Mesothelial cell of epicardium (in vitro differentiated cells): Measurements from ENCODE around the gene ABCC4. TPM values are rescaled to one million over a fixed set of nuclear protein-coding genes. Genes with fewer than 3 reads are reported as not detected.

Experiments used
- DNase-seq, 2 experiments: peaks; one replicate each; pipeline ENCODE4 v3.0.0; 2021; ENCODE audit warnings: low spot score in 2 of 2; ENCODE audit not compliant: unreplicated experiment in 2 of 2
- H3K27ac Mint-ChIP-seq: 2 replicates; pipeline ENCODE4 v1.8.0; 2021; ENCODE audit warnings: mixed read lengths
- H3K27me3 Mint-ChIP-seq: 2 replicates; pipeline ENCODE4 v1.8.0; 2021; ENCODE audit warnings: low read depth, mixed read lengths
- H3K36me3 Mint-ChIP-seq: 2 replicates; pipeline ENCODE4 v1.8.0; 2021; ENCODE audit warnings: mixed read lengths
- H3K4me1 Mint-ChIP-seq: 2 replicates; pipeline ENCODE4 v1.8.0; 2021; ENCODE audit warnings: mixed read lengths
- H3K4me3 Mint-ChIP-seq: 2 replicates; pipeline ENCODE4 v1.8.0; 2021; ENCODE audit warnings: mild to moderate bottlenecking, moderate library complexity, mixed read lengths
- H3K9me3 Mint-ChIP-seq: 2 replicates; pipeline ENCODE4 v1.8.0; 2021; ENCODE audit warnings: mixed read lengths
- CTCF ChIP-seq: fragments of 200-600 bp; sonication (generic); IDR thresholded peaks from one replicate; pipeline ENCODE4 v1.5.0; 2021; ENCODE audit warnings: antibody characterized with exemption; ENCODE audit not compliant: unreplicated experiment
- total RNA-seq: library from RNA; stranded (reverse); gene quantifications from 3 replicates; pipeline ENCODE4 v1.2.1, GENCODE V29; 2021

Gene ABCC4
- total RNA-seq, 1 donor from 2014 or later, result 7.7 TPM

GRCh38 chr13:95307507-95307906 is 6.3 kb upstream of the ABCC4 start:
- Mint-ChIP-seq H3K36me3 (no peaks in the 10 kb centered on the region), H3K27me3 (peaks cover 18% of the 10 kb centered on the region), H3K4me3 (no peak overlapping the region), H3K27ac (no peak overlapping the region), H3K4me1 (no peaks in the 10 kb centered on the region), H3K9me3 (peaks cover 9% of the 10 kb centered on the region)
- DNase-seq, result no peak
- no peak for TF ChIP-seq CTCF

- Mint-ChIP-seq H3K27ac (no peak overlapping the region), H3K4me3 (no peak overlapping the region), H3K9me3 (peaks cover 2% of the 10 kb centered on the region), H3K36me3 (no peaks in the 10 kb centered on the region), H3K4me1 (peaks cover 8% of the 10 kb centered on the region), H3K27me3 (peaks cover 30% of the 10 kb centered on the region)
- DNase-seq, result no peak
- no peak for TF ChIP-seq CTCF
Measured at GRCh38 chr13:95304453-95304852, 3.2 kb upstream of the ABCC4 start.

GRCh38 chr13:95301968-95302393 is 730 bp upstream of the ABCC4 start:
- no peak overlapping the region for H3K27ac Mint-ChIP-seq
- H3K4me3 Mint-ChIP-seq, result peak overlapping the region; percentile 67
- TF ChIP-seq CTCF, result no peak
- no peak for DNase-seq
- H3K27me3 Mint-ChIP-seq, result peaks cover 30% of the 10 kb centered on the region
- H3K36me3 Mint-ChIP-seq, result no peaks in the 10 kb centered on the region
- peaks cover 8% of the 10 kb centered on the region for H3K4me1 Mint-ChIP-seq
- no peaks in the 10 kb centered on the region for H3K9me3 Mint-ChIP-seq

GRCh38 chr13:95300625-95301182 is 547 bp downstream of the ABCC4 start:
- TF ChIP-seq CTCF, result no peak
- peak overlapping the region; percentile 81 for H3K27ac Mint-ChIP-seq
- no peaks in the 10 kb centered on the region for H3K9me3 Mint-ChIP-seq
- H3K4me1 Mint-ChIP-seq, result peaks cover 8% of the 10 kb centered on the region
- no peaks in the 10 kb centered on the region for H3K36me3 Mint-ChIP-seq
- H3K27me3 Mint-ChIP-seq, result peaks cover 30% of the 10 kb centered on the region
- peak overlapping the region; percentile 79 for H3K4me3 Mint-ChIP-seq
- peak in 1 of 2 experiments; percentile 48 for DNase-seq

GRCh38 chr13:95298971-95299621 is 2.2 kb downstream of the ABCC4 start:
- H3K27me3 Mint-ChIP-seq, result peaks cover 23% of the 10 kb centered on the region
- H3K4me3 Mint-ChIP-seq, result no peak overlapping the region
- H3K4me1 Mint-ChIP-seq, result peaks cover 8% of the 10 kb centered on the region
- no peaks in the 10 kb centered on the region for H3K9me3 Mint-ChIP-seq
- no peak for DNase-seq
- H3K36me3 Mint-ChIP-seq, result no peaks in the 10 kb centered on the region
- H3K27ac Mint-ChIP-seq, result no peak overlapping the region
- TF ChIP-seq CTCF, result no peak
